GM12865 (cell line): Measurements from ENCODE around the gene CADM1.

Experiments
- DNase-seq: peaks from one replicate; pipeline ENCODE4 v3.0.0; 2010; ENCODE audit warnings: low read depth
- H3K4me3 ChIP-seq: 2 replicates; pipeline ENCODE4 v1.5.1; 2011; ENCODE audit warnings: mild to moderate bottlenecking, low read depth, low read length, control low read depth
- TF ChIP-seq, protein P1 (sequence below): IDR thresholded peaks from 2 replicates; pipeline ENCODE4 v1.5.1; 2011; ENCODE audit warnings: low read length, control low read depth, low read depth, inconsistent platforms; ENCODE audit not compliant: insufficient read depth; ENCODE audit errors: missing control alignments

The CADM1 gene

DNA sequence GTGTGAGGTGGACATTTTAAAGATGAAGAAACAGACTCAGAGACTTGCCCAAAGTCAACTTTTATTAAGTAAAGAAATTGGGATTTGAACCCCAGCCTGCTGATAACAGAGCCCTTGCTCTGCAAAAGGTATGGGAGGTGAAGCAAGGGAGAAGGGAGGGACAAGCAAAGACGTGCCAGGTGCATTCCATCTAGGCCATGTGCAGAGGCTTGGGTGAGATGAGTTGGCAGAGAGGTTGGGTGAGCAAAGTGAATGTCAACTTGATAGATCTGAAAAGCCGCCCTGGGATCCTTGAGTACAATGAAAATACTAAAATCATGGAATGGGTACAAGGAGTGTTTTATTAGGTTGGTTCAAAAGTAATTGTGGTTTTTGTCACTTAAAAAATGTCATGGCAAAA, 341.3 kb downstream of the CADM1 start:
- H3K4me3 ChIP-seq, result no peak overlapping the region
- TF ChIP-seq, protein P1, sequence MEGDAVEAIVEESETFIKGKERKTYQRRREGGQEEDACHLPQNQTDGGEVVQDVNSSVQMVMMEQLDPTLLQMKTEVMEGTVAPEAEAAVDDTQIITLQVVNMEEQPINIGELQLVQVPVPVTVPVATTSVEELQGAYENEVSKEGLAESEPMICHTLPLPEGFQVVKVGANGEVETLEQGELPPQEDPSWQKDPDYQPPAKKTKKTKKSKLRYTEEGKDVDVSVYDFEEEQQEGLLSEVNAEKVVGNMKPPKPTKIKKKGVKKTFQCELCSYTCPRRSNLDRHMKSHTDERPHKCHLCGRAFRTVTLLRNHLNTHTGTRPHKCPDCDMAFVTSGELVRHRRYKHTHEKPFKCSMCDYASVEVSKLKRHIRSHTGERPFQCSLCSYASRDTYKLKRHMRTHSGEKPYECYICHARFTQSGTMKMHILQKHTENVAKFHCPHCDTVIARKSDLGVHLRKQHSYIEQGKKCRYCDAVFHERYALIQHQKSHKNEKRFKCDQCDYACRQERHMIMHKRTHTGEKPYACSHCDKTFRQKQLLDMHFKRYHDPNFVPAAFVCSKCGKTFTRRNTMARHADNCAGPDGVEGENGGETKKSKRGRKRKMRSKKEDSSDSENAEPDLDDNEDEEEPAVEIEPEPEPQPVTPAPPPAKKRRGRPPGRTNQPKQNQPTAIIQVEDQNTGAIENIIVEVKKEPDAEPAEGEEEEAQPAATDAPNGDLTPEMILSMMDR, result no peak
- DNase-seq, result no peak

- no peak overlapping the region for H3K4me3 ChIP-seq
- TF ChIP-seq, protein P1, result no peak
Measured at GRCh38 chr11:115161876-115162275, 342.3 kb downstream of the CADM1 start.

DNA sequence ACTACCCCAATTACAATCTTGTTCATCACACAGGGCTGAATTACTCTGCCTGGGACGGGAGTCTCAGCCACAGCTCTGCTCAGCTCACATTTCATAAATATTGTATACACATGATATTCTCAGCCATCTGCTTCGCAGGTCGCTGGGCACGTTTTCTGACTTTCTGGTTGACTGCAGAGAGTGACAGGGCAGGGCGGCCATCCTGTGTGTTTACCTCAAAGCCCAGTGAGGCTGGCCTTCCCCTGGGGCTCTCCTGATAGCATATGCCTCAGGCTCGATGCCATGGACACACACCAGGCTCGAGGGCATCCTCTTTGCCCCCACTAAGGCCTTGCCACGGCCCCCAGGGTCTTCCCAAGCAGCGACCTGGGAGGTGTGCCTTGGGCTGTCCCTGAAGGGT, 345.0 kb downstream of the CADM1 start:
- TF ChIP-seq, protein P1, result no peak

More at GRCh38 chr11:115161876-115162275, 342.3 kb downstream of the CADM1 start:
- no peak for DNase-seq

DNA sequence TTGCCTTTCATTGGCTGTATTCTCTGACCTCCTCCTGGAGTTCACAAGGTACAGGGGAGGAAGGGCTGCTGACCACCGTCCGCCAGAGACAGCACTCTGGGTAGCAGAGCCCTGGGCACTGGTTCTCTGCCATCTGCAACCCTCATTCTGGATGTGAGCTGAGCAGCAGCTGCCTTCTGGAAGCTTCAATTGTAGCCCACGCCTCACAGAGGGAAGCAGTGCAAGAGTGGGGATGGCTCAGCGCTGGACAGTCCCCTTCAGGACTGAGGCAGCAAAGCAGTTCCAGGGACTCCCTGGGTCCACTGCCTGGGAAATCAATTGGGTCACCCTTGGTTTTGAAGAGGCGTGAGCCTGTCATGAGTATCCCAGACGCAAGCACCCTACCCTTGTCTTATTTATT, 346.2 kb downstream of the CADM1 start:
- no peak for DNase-seq
- no peak overlapping the region for H3K4me3 ChIP-seq
- TF ChIP-seq, protein P1, result no peak

More for the DNA sequence above, 345.0 kb downstream of the CADM1 start:
- H3K4me3 ChIP-seq, result no peak overlapping the region
- no peak for DNase-seq

DNA sequence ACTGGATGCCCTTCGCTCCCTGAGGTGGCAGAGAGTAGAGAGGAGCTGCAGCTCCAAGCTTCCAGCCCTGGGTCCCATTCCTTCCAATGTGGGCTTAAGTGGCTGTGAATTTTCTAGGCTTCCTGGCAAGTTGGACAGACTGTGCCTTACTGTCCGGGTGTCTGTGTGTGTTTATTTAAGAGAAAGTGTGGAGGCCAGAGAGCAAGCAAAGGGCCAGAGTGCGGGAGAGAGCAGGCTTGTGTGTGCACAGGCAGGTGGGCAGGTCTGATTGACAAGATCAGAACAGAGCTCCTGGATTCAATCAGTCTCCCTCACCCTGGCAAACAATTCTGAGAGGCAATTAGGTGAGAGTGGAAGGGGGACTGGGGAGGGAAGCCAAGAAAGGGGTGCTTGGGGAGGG, 347.0 kb downstream of the CADM1 start:
- H3K4me3 ChIP-seq, result no peak overlapping the region
- no peak for DNase-seq
- TF ChIP-seq, protein P1, result no peak

- no peak for DNase-seq
- no peak overlapping the region for H3K4me3 ChIP-seq
- TF ChIP-seq, protein P1, result no peak
Measured at GRCh38 chr11:115155978-115156377, 348.2 kb downstream of the CADM1 start.

DNA sequence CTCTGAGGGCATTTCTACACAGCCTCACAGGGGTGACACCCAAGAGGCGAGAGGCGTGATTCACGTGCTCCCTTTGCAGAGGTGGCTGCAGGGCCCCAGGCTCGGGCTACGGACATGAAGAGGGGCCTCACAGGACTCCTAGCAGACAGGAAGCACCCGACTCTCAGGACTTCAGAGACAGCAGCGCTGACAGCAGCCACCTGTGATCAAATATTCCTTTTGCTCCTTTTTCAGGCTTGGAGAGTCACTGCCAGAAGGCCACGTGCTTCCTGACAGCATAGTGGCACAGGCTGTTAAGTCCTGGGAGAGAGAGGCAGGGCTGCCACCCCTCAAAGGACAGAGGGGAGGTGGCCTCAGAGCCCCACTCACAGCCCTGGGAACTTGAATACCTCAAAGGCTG, 348.9 kb downstream of the CADM1 start:
- TF ChIP-seq, protein P1, result no peak
- peak; percentile 26 for DNase-seq
- no peak overlapping the region for H3K4me3 ChIP-seq
